Epithelial cell of esophagus (primary cell): Measurements from ENCODE around the gene SPSB2.

Experiments
- DNase-seq: peaks from one replicate; pipeline ENCODE4 v3.0.0; 2010; ENCODE audit warnings: low read depth
- H3K4me3 ChIP-seq: 2 replicates; pipeline ENCODE4 v1.5.1; 2011; ENCODE audit warnings: mild to moderate bottlenecking, low read length, control low read depth
- CTCF ChIP-seq: IDR thresholded peaks from 2 replicates; pipeline ENCODE4 v1.5.1; 2011; ENCODE audit warnings: low read depth, mild to moderate bottlenecking, low read length, control low read depth, inconsistent platforms; ENCODE audit not compliant: insufficient read depth; ENCODE audit errors: missing control alignments

SPSB2 gene

GRCh38 chr12:6905414-6906040 is 32.4 kb upstream of the SPSB2 start:
- no peak for DNase-seq
- no peak for TF ChIP-seq CTCF
- H3K4me3 ChIP-seq, result peak overlapping the region; percentile 79

GRCh38 chr12:6904280-6905276 is 31.5 kb upstream of the SPSB2 start, which contains the start of gene LRRC23:
Gene LRRC23, plus strand, starts transcription at chr12:6904822. Its CDS starts 812 bp downstream, at chr12:6905634.
- DNase-seq, result peak; percentile 97
- no peak for TF ChIP-seq CTCF

GRCh38 chr12:6903722-6904121 is 30.6 kb upstream of the SPSB2 start:
- no peak overlapping the region for H3K4me3 ChIP-seq
- no peak for TF ChIP-seq CTCF

More at GRCh38 chr12:6904280-6905276, 31.5 kb upstream of the SPSB2 start, which contains the start of gene LRRC23:
- H3K4me3 ChIP-seq, result peak within 1 kb of the TSS; percentile 79

GRCh38 chr12:6902448-6902847 is 29.3 kb upstream of the SPSB2 start:
- TF ChIP-seq CTCF, result no peak
- no peak overlapping the region for H3K4me3 ChIP-seq
- DNase-seq, result no peak

More at GRCh38 chr12:6903722-6904121, 30.6 kb upstream of the SPSB2 start:
- DNase-seq, result no peak

GRCh38 chr12:6899837-6900519 is 26.9 kb upstream of the SPSB2 start:
- H3K4me3 ChIP-seq, result no peak overlapping the region
- DNase-seq, result no peak
- no peak for TF ChIP-seq CTCF

GRCh38 chr12:6899427-6899826 is 26.3 kb upstream of the SPSB2 start:
- TF ChIP-seq CTCF, result no peak
- DNase-seq, result peak; percentile 35
- no peak overlapping the region for H3K4me3 ChIP-seq
